HL-60 (cell line): ENCODE data around the gene KLHL22.
A peak's percentile ranks its signal among the peaks of the same experiment; 100 is the strongest.

Experiments used
- CTCF ChIP-seq: IDR thresholded peaks from one replicate; pipeline ENCODE4 v1.5.1; 2011; ENCODE audit warnings: low read length, control low read depth, inconsistent platforms; ENCODE audit not compliant: insufficient read depth
- GABPA ChIP-seq: IDR thresholded peaks from 2 replicates; pipeline ENCODE4 v1.6.1; 2012; ENCODE audit warnings: low read depth
- POLR2AphosphoS5 ChIP-seq: IDR thresholded peaks from 2 replicates; pipeline ENCODE4 v1.6.1; 2012; ENCODE audit warnings: low read depth
- REST ChIP-seq: IDR thresholded peaks from 2 replicates; pipeline ENCODE4 v1.6.1; 2012; ENCODE audit warnings: low read depth; ENCODE audit not compliant: insufficient replicate concordance
- SPI1 ChIP-seq: IDR thresholded peaks from 2 replicates; pipeline ENCODE4 v1.6.1; 2012; ENCODE audit warnings: low read depth, mild to moderate bottlenecking, borderline replicate concordance

- no peak for TF ChIP-seq CTCF
- no peak for TF ChIP-seq GABPA
- TF ChIP-seq POLR2AphosphoS5 = no peak
- TF ChIP-seq REST = no peak
- TF ChIP-seq SPI1 = peak; percentile 25; the same call in 1 of the 2 replicates
These were observed 53.7 kb downstream of the KLHL22 start for GRCh38 chr22:20441631-20442484.
